Upper lobe of right lung (tissue), 1 donor: ENCODE data around the gene KLHL40. TPM values are rescaled to one million over a fixed set of nuclear protein-coding genes. Genes with fewer than 3 reads are reported as not detected.
A peak's percentile ranks its signal among the peaks of the same experiment; 100 is the strongest.

Source experiments
- ATAC-seq: fragments of 200-7000 bp; cut with Tn5 transposase; one replicate; pipeline ENCODE4 v1.9.1; 2020; ENCODE audit warnings: mild to moderate bottlenecking, moderate library complexity
- DNase-seq: peaks from one replicate; pipeline ENCODE4 v3.0.0-alpha.2; 2020
- H3K27ac ChIP-seq: fragments of 200-600 bp; one replicate; pipeline ENCODE4 v1.8.0; 2022
- H3K27me3 ChIP-seq: fragments of 200-600 bp; one replicate; pipeline ENCODE4 v1.8.0; 2022; ENCODE audit warnings: mild to moderate bottlenecking
- H3K36me3 ChIP-seq: fragments of 200-600 bp; one replicate; pipeline ENCODE4 v1.8.0; 2022
- H3K4me1 ChIP-seq: fragments of 200-600 bp; one replicate; pipeline ENCODE4 v1.8.0; 2022
- H3K4me3 ChIP-seq: fragments of 200-600 bp; one replicate; pipeline ENCODE4 v1.8.0; 2022; ENCODE audit warnings: mild to moderate bottlenecking
- H3K9me3 ChIP-seq: fragments of 200-600 bp; one replicate; pipeline ENCODE4 v1.8.0; 2022
- intact Hi-C: fragments of 100-400 bp; cut with DNase I; formaldehyde crosslinking; loops from one replicate; pipeline ENCODE4 v1.11.0; 2022
- total RNA-seq: library from RNA; stranded (reverse); fragmentation: NEBNext Ultra II Directional; extraction: Animal tissue kit (Norgen Biotek cat#: 25700); gene quantifications from one replicate; pipeline ENCODE4 v1.2.1, GENCODE V29; 2021
- TF ChIP-seq, protein P1 (sequence below): fragments of 200-600 bp; IDR thresholded peaks from one replicate; pipeline ENCODE4 v1.8.0; 2022; ENCODE audit warnings: antibody characterized with exemption
- donor health status: DM: no; HTN: yes; CAD: no; lungs with severe emphysema.

KLHL40 gene
- total RNA-seq, 1 donor from 2014 or later = not detected

DNA sequence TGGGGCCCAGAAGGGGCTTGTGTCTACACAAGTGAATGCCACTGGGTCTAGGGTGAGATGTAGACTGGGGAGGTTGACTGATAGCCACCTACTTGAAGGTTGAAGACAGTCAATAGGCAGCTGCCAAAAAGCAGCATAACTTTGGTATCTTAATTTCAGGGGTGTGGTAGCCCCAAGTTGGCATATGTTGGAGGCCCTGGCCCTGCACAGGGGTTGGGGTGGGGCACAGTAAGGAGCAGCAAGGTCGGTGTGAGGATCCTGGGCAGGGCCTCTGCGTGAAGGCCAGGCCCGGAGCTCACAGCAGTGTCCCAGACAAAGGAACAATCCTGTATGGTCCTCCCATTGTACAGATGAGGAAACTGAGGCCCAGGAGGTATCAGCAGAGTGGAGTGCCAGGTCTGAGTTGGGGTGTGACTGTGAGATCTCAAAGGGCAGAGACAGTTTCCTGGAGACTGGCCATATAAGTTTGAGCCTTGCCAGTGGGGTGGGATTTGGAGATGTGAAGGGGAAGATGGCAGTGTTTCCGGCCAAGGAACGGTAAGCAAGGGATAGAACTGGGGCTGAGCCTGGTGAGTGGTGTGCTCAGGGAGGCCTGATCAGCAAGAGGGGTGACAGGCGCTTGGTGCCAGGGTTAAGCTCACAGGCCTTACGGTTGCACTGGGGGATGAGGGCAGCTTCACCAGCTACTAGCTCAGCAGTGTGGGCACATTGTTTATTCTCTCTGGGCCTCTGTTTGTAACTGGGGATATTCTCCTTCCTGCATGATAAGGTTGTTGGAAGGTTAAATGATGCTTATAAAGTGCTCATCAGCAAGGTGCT is 1.7 kb downstream of the KLHL40 start:
- Histone ChIP-seq H3K27me3 (peaks cover 8% of the 10 kb centered on the region), H3K9me3 (no peaks in the 10 kb centered on the region), H3K27ac (no peak overlapping the region), H3K4me3 (no peak overlapping the region), H3K4me1 (no peaks in the 10 kb centered on the region), H3K36me3 (no peaks in the 10 kb centered on the region)
- intact Hi-C loops = no loop called here
- ATAC-seq (no peak), DNase-seq (peak; percentile 27)
- TF ChIP-seq, protein P1, sequence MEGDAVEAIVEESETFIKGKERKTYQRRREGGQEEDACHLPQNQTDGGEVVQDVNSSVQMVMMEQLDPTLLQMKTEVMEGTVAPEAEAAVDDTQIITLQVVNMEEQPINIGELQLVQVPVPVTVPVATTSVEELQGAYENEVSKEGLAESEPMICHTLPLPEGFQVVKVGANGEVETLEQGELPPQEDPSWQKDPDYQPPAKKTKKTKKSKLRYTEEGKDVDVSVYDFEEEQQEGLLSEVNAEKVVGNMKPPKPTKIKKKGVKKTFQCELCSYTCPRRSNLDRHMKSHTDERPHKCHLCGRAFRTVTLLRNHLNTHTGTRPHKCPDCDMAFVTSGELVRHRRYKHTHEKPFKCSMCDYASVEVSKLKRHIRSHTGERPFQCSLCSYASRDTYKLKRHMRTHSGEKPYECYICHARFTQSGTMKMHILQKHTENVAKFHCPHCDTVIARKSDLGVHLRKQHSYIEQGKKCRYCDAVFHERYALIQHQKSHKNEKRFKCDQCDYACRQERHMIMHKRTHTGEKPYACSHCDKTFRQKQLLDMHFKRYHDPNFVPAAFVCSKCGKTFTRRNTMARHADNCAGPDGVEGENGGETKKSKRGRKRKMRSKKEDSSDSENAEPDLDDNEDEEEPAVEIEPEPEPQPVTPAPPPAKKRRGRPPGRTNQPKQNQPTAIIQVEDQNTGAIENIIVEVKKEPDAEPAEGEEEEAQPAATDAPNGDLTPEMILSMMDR = no peak

DNA sequence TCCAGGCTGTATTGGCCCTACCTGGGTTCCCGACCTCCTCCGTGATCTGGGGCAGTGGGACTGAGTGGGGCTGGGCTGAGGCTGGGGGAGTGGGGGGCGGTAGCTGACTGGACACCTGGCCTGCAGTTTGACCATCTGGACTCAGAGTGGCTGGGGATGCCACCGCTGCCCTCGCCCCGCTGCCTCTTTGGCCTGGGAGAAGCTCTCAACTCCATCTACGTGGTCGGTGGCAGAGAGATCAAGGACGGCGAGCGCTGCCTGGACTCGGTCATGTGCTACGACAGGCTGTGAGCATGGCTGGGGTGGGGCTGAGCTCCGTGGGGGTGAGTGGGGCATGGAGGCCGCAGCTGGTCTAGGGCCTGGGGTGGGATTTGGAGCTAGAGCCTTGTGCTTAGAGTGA is 2.7 kb downstream of the KLHL40 start:
- Histone ChIP-seq H3K9me3 (no peaks in the 10 kb centered on the region), H3K27me3 (peaks cover 8% of the 10 kb centered on the region), H3K4me1 (no peaks in the 10 kb centered on the region), H3K36me3 (no peaks in the 10 kb centered on the region), H3K4me3 (no peak overlapping the region), H3K27ac (no peak overlapping the region)
- no peak for ATAC-seq
- TF ChIP-seq, protein P1 = no peak
- peak; percentile 51 for DNase-seq
- intact Hi-C loops = no loop called here

DNA sequence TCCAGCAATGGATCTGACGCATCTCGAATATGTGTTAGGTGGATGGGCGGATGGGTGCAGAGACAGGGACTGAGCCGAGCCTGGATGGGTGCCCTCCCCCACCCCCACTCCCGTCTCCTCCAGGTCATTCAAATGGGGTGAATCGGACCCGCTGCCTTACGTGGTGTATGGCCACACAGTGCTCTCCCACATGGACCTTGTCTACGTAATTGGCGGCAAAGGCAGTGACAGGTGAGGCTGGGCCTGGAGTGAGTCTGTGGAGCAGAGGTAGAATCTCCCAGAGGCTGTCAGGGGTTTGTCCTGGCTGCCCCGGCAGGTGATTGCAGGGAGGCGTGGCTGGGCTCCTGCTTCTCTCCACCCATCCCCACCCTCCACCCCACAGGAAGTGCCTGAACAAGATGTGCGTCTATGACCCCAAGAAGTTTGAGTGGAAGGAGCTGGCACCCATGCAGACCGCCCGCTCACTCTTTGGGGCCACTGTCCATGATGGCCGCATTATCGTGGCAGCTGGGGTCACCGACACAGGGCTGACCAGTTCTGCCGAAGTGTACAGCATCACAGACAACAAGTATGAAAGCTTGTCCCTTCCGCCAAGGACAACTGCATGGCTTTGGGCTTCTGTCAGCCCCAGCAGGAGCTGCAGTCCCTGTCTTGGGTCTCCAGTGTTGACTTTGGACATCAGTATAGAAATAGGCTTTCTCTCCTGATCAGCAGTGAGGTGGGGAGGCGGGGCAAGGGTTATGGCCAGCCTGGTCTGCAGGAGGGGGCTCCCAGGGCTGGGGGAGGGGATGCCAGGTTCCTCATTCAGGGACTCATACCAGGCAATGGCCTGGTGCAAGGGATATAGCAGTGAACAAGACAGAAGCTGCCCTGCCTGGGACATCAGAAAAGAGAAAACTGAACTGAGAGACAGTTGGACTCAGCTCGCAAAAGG is 3.4 kb downstream of the KLHL40 start:
- TF ChIP-seq, protein P1 = no peak
- Histone ChIP-seq H3K4me1 (no peaks in the 10 kb centered on the region), H3K4me3 (no peak overlapping the region), H3K36me3 (no peaks in the 10 kb centered on the region), H3K27ac (no peak overlapping the region), H3K27me3 (peaks cover 8% of the 10 kb centered on the region), H3K9me3 (no peaks in the 10 kb centered on the region)
- DNase-seq (peak; percentile 35), ATAC-seq (no peak)
- intact Hi-C loops = no loop called here

DNA sequence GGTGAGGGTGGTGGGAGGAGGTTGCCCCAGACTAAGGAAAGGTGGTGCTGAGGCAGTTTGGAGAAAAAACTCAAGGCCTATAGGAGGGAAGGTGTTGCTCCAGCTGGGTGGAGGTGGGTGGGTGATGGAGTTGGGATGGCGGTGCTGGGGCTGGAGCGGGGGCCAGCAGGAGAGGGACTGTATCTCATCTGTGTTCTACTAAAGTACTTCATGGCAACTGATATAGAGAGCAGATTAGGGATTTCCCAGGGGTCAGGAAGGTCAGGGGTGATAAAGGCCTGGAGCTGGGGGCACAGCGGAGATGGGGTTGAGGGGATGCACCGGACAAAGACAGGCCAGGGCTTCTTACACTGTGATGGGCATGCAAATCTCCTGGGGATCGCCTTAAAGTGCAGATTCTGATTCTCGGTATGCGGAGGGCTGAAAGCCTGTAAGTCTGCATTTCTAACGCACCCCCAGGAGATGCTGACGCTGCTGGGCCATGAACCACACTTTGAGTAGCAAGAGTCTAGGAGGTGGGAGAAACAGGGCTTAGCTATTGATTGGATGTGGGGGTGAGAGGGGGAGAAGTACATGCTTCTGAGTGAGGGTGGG is 4.2 kb downstream of the KLHL40 start:
- intact Hi-C loops = no loop called here
- Histone ChIP-seq H3K36me3 (no peaks in the 10 kb centered on the region), H3K27ac (no peak overlapping the region), H3K4me3 (no peak overlapping the region), H3K4me1 (no peaks in the 10 kb centered on the region), H3K27me3 (peaks cover 8% of the 10 kb centered on the region), H3K9me3 (no peaks in the 10 kb centered on the region)
- TF ChIP-seq, protein P1 = no peak
- DNase-seq (peak; percentile 34), ATAC-seq (no peak)

DNA sequence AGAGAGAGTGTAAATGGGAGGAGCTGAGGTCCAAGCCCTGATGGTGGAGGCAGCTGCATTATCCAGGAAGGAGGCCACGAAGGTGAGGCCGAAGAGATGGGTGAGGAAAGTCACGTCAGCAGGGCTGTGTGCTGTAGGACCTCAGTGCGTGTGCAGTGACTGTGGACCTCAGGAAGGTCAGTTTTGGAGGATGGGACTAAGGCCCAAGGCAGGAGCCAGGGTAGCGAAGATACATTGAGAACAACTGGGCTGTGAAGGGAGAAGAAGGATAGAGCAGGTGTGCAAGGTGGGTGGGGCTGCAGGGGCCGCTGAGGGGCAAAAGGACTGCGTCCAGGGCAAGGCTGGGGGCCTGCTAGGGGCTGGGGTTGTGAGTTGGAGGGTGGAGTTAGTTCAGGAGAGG is 4.9 kb downstream of the KLHL40 start:
- no peaks in the 10 kb centered on the region for H3K36me3 ChIP-seq
- H3K27me3 ChIP-seq = peaks cover 6% of the 10 kb centered on the region
- DNase-seq (peak; percentile 45), ATAC-seq (no peak)
- TF ChIP-seq, protein P1 = no peak
- no peak overlapping the region for H3K4me3 ChIP-seq
- H3K27ac ChIP-seq = no peak overlapping the region
- intact Hi-C loops = no loop called here
- no peaks in the 10 kb centered on the region for H3K4me1 ChIP-seq
- no peaks in the 10 kb centered on the region for H3K9me3 ChIP-seq
